HepG2 (cell line): Measurements from ENCODE around the gene DRC7. TPM values are rescaled to one million over a fixed set of nuclear protein-coding genes. Genes with fewer than 3 reads are reported as not detected.

Experiments used
- HDAC6 ChIP-seq: fragments of 200-600 bp; sonication (generic); IDR thresholded peaks from 2 replicates; pipeline ENCODE4 v1.7.0; 2017; ENCODE audit warnings: mild to moderate bottlenecking, antibody characterized with exemption, low read length, low read depth
- HIVEP1 ChIP-seq: sonication (generic); formaldehyde crosslinking; IDR thresholded peaks from 2 replicates; pipeline ENCODE4 v1.4.0; 2020; ENCODE audit warnings: mild to moderate bottlenecking, missing genetic modification reagents
- IRF2 ChIP-seq: IDR thresholded peaks from 2 replicates; pipeline ENCODE4 v1.6.1; 2018; ENCODE audit warnings: missing genetic modification reagents, missing compliant biosample characterization
- MED13 ChIP-seq: sonication (generic); formaldehyde crosslinking; IDR thresholded peaks from 2 replicates; pipeline ENCODE4 v1.5.0; 2020; ENCODE audit warnings: missing genetic modification reagents
- MTA1 ChIP-seq: sonication (generic); formaldehyde crosslinking; IDR thresholded peaks from 2 replicates; pipeline ENCODE4 v1.4.0; 2020; ENCODE audit warnings: missing genetic modification reagents, mild to moderate bottlenecking, borderline replicate concordance
- NFYB ChIP-seq: sonication (generic); formaldehyde crosslinking; IDR thresholded peaks from 2 replicates; pipeline ENCODE4 v1.4.0; 2020; ENCODE audit warnings: missing genetic modification reagents
- NONO ChIP-seq, 2 experiments: fragments of 450-650 bp in 1 of 2; sonication (generic) in 1 of 2; formaldehyde crosslinking in 1 of 2; IDR thresholded peaks in 1 of 2; conservative IDR thresholded peaks in 1 of 2; 2 replicates each; pipeline versions ENCODE4 v1.6.1 to v1.8.0; 2017 to 2022; ENCODE audit warnings: mild to moderate bottlenecking in 1 of 2, missing genetic modification reagents in 1 of 2, moderate library complexity in 1 of 2
- NR2F2 ChIP-seq: IDR thresholded peaks from 2 replicates; pipeline ENCODE4 v1.6.1; 2012; ENCODE audit warnings: low read depth, inconsistent platforms, borderline replicate concordance
- SOX6 ChIP-seq, 2 experiments: fragments of 450-650 bp in 1 of 2; sonication (generic) in 1 of 2; formaldehyde crosslinking in 1 of 2; IDR thresholded peaks; 2 replicates each; pipeline versions ENCODE4 v1.4.0 to v1.6.1; 2017 to 2020; ENCODE audit warnings: antibody characterized with exemption in 1 of 2, mild to moderate bottlenecking in 1 of 2, missing genetic modification reagents in 1 of 2
- ZNF343 ChIP-seq: sonication (generic); formaldehyde crosslinking; IDR thresholded peaks from 2 replicates; pipeline ENCODE4 v1.4.0; 2020; ENCODE audit warnings: mild to moderate bottlenecking, missing genetic modification reagents
- polyA plus RNA-seq, 8 experiments: library from polyadenylated mRNA; depleted of rRNA in 3 of 8; stranded (reverse) in 7 of 8; unstranded in 1 of 8; fragments of >200 nt; fragmentation: Illumina TruSeq in 4 of 8; extraction: Trizol in 4 of 8; gene quantifications; 2 replicates each; pipeline versions ENCODE4 v1.2.1 to v1.2.3, GENCODE V29; 2011 to 2016; ENCODE audit warnings: low read depth in 4 of 8, missing spikeins in 1 of 8, mixed read lengths in 1 of 8; ENCODE audit not compliant: insufficient read depth in 1 of 8
- total RNA-seq, 5 experiments: library from RNA; depleted of rRNA; stranded (reverse); fragments of >200 nt; fragmentation: Illumina TruSeq; extraction: Trizol; gene quantifications; 2 replicates each; pipeline ENCODE4 v1.2.3, GENCODE V29; 2016; ENCODE audit warnings: low read depth in 1 of 5
- TF ChIP-seq, protein P1 (sequence below): IDR thresholded peaks from 2 replicates; pipeline ENCODE4 v1.6.1; 2016; ENCODE audit warnings: low read depth, missing genetic modification reagents, missing compliant biosample characterization
- TF ChIP-seq, protein P2 (sequence below): sonication (generic); formaldehyde crosslinking; conservative IDR thresholded peaks from 2 replicates; pipeline ENCODE4 v1.8.0; 2022; ENCODE audit warnings: mild to moderate bottlenecking, moderate library complexity, missing genetic modification reagents
- TF ChIP-seq, protein P3 (sequence below): sonication (generic); formaldehyde crosslinking; IDR thresholded peaks from 2 replicates; pipeline ENCODE4 v1.8.0; 2022; ENCODE audit warnings: missing genetic modification reagents, mild to moderate bottlenecking, borderline replicate concordance
- TF ChIP-seq, protein P4 (sequence below), 2 experiments: sonication (generic) in 1 of 2; formaldehyde crosslinking in 1 of 2; IDR thresholded peaks; 2 replicates each; pipeline versions ENCODE4 v1.4.0 to v1.6.1; 2018 to 2020; ENCODE audit warnings: missing genetic modification reagents in 2 of 2, borderline replicate concordance in 1 of 2, low read depth in 1 of 2, mild to moderate bottlenecking in 1 of 2, missing biosample characterization in 1 of 2
- TF ChIP-seq, protein P5 (sequence below): sonication (generic); formaldehyde crosslinking; IDR thresholded peaks from 2 replicates; pipeline ENCODE4 v1.8.1; 2023; ENCODE audit warnings: mild to moderate bottlenecking, inconsistent platforms, moderate library complexity, missing genetic modification reagents, borderline replicate concordance

Gene DRC7
- total and polyA plus RNA-seq, 2 of the 13 experiments (the other 11 are each of a cell fraction or from before 2014, with no cell fraction given), result 2.7 to 3.4 TPM

DNA sequence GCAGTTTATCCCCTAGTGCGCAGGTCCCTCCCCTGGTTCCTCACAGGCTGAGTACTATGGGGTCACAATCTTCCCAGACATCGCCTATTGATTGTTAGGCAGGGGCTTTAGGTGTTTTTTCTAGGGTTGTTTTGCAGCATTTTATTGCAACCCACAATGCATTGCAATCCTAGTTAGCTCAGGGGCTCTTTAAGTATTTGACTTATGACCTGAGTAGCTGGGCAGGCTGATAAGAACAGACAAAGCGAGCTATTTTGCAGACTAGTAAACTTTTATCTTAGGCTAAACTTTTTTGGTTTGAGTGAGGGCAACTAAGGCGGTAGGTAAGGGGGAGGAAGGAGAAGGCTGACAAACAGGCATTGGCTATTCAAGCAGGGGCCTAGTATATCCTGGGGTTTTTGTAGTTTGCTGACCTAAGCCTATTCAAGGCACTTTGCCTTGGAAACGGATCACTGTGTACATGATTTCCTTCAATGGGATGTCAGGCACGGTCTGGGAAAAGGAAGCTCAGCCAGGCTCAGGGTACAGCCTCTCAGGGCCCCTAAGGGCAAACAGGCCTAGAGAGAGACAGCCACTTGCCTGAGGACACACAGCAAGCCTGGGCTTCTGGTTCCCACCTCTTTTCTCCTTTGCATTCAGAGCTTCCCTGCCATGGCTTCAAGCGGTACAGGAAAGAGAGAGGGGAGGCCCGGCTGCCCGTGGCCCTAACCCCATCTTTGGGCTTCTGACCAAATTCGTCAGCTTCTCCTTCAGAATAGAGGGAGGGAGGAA, 6.4 kb downstream of the DRC7 start (continued):
- TF ChIP-seq IRF2 (CRISPR knock-in tag), result peak; percentile 22; the same call in 1 of the 2 replicates
- TF ChIP-seq SOX6 (IDR thresholded peaks at IDR 0.05), result no peak
- peak; percentile 72; the same call in 1 of the 2 replicates for TF ChIP-seq SOX6 (CRISPR knock-in tag; IDR thresholded peaks at IDR 0.05)
- TF ChIP-seq, protein P1, sequence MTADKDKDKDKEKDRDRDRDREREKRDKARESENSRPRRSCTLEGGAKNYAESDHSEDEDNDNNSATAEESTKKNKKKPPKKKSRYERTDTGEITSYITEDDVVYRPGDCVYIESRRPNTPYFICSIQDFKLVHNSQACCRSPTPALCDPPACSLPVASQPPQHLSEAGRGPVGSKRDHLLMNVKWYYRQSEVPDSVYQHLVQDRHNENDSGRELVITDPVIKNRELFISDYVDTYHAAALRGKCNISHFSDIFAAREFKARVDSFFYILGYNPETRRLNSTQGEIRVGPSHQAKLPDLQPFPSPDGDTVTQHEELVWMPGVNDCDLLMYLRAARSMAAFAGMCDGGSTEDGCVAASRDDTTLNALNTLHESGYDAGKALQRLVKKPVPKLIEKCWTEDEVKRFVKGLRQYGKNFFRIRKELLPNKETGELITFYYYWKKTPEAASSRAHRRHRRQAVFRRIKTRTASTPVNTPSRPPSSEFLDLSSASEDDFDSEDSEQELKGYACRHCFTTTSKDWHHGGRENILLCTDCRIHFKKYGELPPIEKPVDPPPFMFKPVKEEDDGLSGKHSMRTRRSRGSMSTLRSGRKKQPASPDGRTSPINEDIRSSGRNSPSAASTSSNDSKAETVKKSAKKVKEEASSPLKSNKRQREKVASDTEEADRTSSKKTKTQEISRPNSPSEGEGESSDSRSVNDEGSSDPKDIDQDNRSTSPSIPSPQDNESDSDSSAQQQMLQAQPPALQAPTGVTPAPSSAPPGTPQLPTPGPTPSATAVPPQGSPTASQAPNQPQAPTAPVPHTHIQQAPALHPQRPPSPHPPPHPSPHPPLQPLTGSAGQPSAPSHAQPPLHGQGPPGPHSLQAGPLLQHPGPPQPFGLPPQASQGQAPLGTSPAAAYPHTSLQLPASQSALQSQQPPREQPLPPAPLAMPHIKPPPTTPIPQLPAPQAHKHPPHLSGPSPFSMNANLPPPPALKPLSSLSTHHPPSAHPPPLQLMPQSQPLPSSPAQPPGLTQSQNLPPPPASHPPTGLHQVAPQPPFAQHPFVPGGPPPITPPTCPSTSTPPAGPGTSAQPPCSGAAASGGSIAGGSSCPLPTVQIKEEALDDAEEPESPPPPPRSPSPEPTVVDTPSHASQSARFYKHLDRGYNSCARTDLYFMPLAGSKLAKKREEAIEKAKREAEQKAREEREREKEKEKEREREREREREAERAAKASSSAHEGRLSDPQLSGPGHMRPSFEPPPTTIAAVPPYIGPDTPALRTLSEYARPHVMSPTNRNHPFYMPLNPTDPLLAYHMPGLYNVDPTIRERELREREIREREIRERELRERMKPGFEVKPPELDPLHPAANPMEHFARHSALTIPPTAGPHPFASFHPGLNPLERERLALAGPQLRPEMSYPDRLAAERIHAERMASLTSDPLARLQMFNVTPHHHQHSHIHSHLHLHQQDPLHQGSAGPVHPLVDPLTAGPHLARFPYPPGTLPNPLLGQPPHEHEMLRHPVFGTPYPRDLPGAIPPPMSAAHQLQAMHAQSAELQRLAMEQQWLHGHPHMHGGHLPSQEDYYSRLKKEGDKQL (CRISPR knock-in tag), result no peak
- TF ChIP-seq NONO (IDR thresholded peaks at IDR 0.05), result no peak
- TF ChIP-seq NONO (CRISPR knock-in tag; conservative IDR thresholded peaks at IDR 0.05), result peak; percentile 60; the same call in 1 of the 2 replicates
- TF ChIP-seq, protein P2, sequence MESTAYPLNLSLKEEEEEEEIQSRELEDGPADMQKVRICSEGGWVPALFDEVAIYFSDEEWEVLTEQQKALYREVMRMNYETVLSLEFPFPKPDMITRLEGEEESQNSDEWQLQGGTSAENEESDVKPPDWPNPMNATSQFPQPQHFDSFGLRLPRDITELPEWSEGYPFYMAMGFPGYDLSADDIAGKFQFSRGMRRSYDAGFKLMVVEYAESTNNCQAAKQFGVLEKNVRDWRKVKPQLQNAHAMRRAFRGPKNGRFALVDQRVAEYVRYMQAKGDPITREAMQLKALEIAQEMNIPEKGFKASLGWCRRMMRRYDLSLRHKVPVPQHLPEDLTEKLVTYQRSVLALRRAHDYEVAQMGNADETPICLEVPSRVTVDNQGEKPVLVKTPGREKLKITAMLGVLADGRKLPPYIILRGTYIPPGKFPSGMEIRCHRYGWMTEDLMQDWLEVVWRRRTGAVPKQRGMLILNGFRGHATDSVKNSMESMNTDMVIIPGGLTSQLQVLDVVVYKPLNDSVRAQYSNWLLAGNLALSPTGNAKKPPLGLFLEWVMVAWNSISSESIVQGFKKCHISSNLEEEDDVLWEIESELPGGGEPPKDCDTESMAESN (CRISPR knock-in tag), result no peak; the same call in 1 of the 2 replicates
- TF ChIP-seq NFYB (CRISPR knock-in tag), result peak; percentile 7; the same call in 1 of the 2 replicates
- TF ChIP-seq, protein P3, sequence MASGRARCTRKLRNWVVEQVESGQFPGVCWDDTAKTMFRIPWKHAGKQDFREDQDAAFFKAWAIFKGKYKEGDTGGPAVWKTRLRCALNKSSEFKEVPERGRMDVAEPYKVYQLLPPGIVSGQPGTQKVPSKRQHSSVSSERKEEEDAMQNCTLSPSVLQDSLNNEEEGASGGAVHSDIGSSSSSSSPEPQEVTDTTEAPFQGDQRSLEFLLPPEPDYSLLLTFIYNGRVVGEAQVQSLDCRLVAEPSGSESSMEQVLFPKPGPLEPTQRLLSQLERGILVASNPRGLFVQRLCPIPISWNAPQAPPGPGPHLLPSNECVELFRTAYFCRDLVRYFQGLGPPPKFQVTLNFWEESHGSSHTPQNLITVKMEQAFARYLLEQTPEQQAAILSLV (CRISPR knock-in tag), result peak; percentile 33; the same call in 1 of the 2 replicates
- TF ChIP-seq HDAC6, result no peak
- TF ChIP-seq, protein P4, sequence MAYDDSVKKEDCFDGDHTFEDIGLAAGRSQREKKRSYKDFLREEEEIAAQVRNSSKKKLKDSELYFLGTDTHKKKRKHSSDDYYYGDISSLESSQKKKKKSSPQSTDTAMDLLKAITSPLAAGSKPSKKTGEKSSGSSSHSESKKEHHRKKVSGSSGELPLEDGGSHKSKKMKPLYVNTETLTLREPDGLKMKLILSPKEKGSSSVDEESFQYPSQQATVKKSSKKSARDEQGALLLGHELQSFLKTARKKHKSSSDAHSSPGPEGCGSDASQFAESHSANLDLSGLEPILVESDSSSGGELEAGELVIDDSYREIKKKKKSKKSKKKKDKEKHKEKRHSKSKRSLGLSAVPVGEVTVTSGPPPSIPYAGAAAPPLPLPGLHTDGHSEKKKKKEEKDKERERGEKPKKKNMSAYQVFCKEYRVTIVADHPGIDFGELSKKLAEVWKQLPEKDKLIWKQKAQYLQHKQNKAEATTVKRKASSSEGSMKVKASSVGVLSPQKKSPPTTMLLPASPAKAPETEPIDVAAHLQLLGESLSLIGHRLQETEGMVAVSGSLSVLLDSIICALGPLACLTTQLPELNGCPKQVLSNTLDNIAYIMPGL (CRISPR knock-in tag; IDR thresholded peaks at IDR 0.05; ENCODE audit: borderline replicate concordance in 1 of 2, low read depth in 1 of 2), result no peak
- TF ChIP-seq MTA1 (CRISPR knock-in tag), result no peak
- TF ChIP-seq MED13 (CRISPR knock-in tag), result no peak
- TF ChIP-seq NR2F2, result peak; percentile 74
- no peak for TF ChIP-seq HIVEP1
- TF ChIP-seq ZNF343 (CRISPR knock-in tag), result 0 out of 2 replicates have a peak, but pooled peaks have one; percentile 23
- TF ChIP-seq, protein P5, sequence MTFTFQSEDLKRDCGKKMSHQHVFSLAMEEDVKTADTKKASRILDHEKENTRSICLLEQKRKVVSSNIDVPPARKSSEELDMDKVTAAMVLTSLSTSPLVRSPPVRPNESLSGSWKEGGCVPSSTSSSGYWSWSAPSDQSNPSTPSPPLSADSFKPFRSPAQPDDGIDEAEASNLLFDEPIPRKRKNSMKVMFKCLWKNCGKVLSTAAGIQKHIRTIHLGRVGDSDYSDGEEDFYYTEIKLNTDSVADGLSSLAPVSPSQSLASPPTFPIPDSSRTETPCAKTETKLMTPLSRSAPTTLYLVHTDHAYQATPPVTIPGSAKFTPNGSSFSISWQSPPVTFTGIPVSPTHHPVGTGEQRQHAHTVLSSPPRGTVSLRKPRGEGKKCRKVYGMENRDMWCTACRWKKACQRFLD, result no peak
